HepG2 (cell line): ENCODE results near the gene CPE. TPM values are rescaled to one million over a fixed set of nuclear protein-coding genes. Genes with fewer than 3 reads are reported as not detected.

ENCODE experiments used
- ATRX ChIP-seq: sonication (generic); formaldehyde crosslinking; IDR thresholded peaks from 2 replicates; pipeline ENCODE4 v1.4.0; 2020; ENCODE audit warnings: missing genetic modification reagents, borderline replicate concordance
- DRAP1 ChIP-seq: IDR thresholded peaks from 2 replicates; pipeline ENCODE4 v1.6.1; 2016; ENCODE audit warnings: missing genetic modification reagents, missing compliant biosample characterization
- HIC2 ChIP-seq: sonication (generic); formaldehyde crosslinking; IDR thresholded peaks from 2 replicates; pipeline ENCODE4 v1.9.0; 2022; ENCODE audit warnings: low read depth, missing genetic modification reagents
- HNRNPUL1 ChIP-seq: fragments of 200-400 bp; formaldehyde crosslinking; IDR thresholded peaks from 2 replicates; pipeline ENCODE4 v1.6.1; 2017; ENCODE audit warnings: low read depth, mild to moderate bottlenecking, low read length, moderate library complexity
- IRF1 ChIP-seq: sonication (generic); formaldehyde crosslinking; IDR thresholded peaks from 2 replicates; pipeline ENCODE4 v1.4.0; 2020; ENCODE audit warnings: low read depth, mild to moderate bottlenecking, missing genetic modification reagents
- POLR2AphosphoS2 ChIP-seq: IDR thresholded peaks from 2 replicates; pipeline ENCODE4 v1.6.1; 2011; ENCODE audit warnings: low read depth, low read length, improper control_type of control experiment
- SNAPC5 ChIP-seq: sonication (generic); formaldehyde crosslinking; IDR thresholded peaks from 2 replicates; pipeline ENCODE4 v1.8.1; 2023; ENCODE audit warnings: mild to moderate bottlenecking, missing genetic modification reagents, borderline replicate concordance
- SNRNP70 ChIP-seq: fragments of 200-400 bp; formaldehyde crosslinking; IDR thresholded peaks from 2 replicates; pipeline ENCODE4 v1.6.1; 2017; ENCODE audit warnings: mild to moderate bottlenecking, low read depth, low read length, moderate library complexity
- TGIF2 ChIP-seq: IDR thresholded peaks from 2 replicates; pipeline ENCODE4 v1.6.1; 2016; ENCODE audit warnings: control low read depth, missing compliant biosample characterization
- ZBTB2 ChIP-seq: sonication (generic); formaldehyde crosslinking; IDR thresholded peaks from 2 replicates; pipeline ENCODE4 v1.8.0; 2022; ENCODE audit warnings: low read depth, missing genetic modification reagents
- ZBTB8A ChIP-seq: sonication (generic); formaldehyde crosslinking; IDR thresholded peaks from 2 replicates; pipeline ENCODE4 v1.4.0; 2020; ENCODE audit warnings: mild to moderate bottlenecking, low read depth, missing genetic modification reagents, borderline replicate concordance
- ZNF17 ChIP-seq: sonication (generic); formaldehyde crosslinking; IDR thresholded peaks from 2 replicates; pipeline ENCODE4 v1.5.0; 2020; ENCODE audit warnings: mild to moderate bottlenecking, missing genetic modification reagents
- ZNF317 ChIP-seq: sonication (generic); formaldehyde crosslinking; IDR thresholded peaks from 2 replicates; pipeline ENCODE4 v1.5.0; 2020; ENCODE audit warnings: mild to moderate bottlenecking, missing genetic modification reagents
- ZNF496 ChIP-seq: sonication (generic); formaldehyde crosslinking; IDR thresholded peaks from 2 replicates; pipeline ENCODE4 v1.8.1; 2023; ENCODE audit warnings: mild to moderate bottlenecking, moderate library complexity, missing genetic modification reagents; ENCODE audit not compliant: insufficient replicate concordance
- ZNF574 ChIP-seq: sonication (generic); formaldehyde crosslinking; IDR thresholded peaks from 2 replicates; pipeline ENCODE4 v1.4.0; 2020; ENCODE audit warnings: missing genetic modification reagents
- ZNF644 ChIP-seq: IDR thresholded peaks from 2 replicates; pipeline ENCODE4 v1.6.1; 2016; ENCODE audit warnings: low read depth
- polyA plus RNA-seq, 8 experiments: library from polyadenylated mRNA; depleted of rRNA in 3 of 8; stranded (reverse) in 7 of 8; unstranded in 1 of 8; fragments of >200 nt; fragmentation: Illumina TruSeq in 4 of 8; extraction: Trizol in 4 of 8; gene quantifications; 2 replicates each; pipeline versions ENCODE4 v1.2.1 to v1.2.3, GENCODE V29; 2011 to 2016; ENCODE audit warnings: low read depth in 4 of 8, missing spikeins in 1 of 8, mixed read lengths in 1 of 8; ENCODE audit not compliant: insufficient read depth in 1 of 8
- total RNA-seq, 5 experiments: library from RNA; depleted of rRNA; stranded (reverse); fragments of >200 nt; fragmentation: Illumina TruSeq; extraction: Trizol; gene quantifications; 2 replicates each; pipeline ENCODE4 v1.2.3, GENCODE V29; 2016; ENCODE audit warnings: low read depth in 1 of 5

Gene CPE
- total and polyA plus RNA-seq, 2 of the 13 experiments (the other 11 are each of a cell fraction or from before 2014, with no cell fraction given): 268 to 852 TPM

- TF ChIP-seq ZNF17 (CRISPR knock-in tag): no peak
- TF ChIP-seq ATRX (CRISPR knock-in tag): no peak
- peak; percentile 81 for TF ChIP-seq HIC2 (CRISPR knock-in tag)
- TF ChIP-seq ZNF496 (CRISPR knock-in tag): no peak
- TF ChIP-seq DRAP1 (CRISPR knock-in tag): no peak
- TF ChIP-seq TGIF2 (CRISPR knock-in tag): peak; percentile 69
- TF ChIP-seq IRF1: no peak
- no peak for TF ChIP-seq SNAPC5
- TF ChIP-seq ZBTB8A (CRISPR knock-in tag): no peak
- TF ChIP-seq ZNF574 (CRISPR knock-in tag): peak; percentile 37; the same call in 1 of the 2 replicates
- TF ChIP-seq ZNF644 (CRISPR knock-in tag): peak; percentile 96
- no peak for TF ChIP-seq ZBTB2
- TF ChIP-seq ZNF317 (CRISPR knock-in tag): peak; percentile 88
- TF ChIP-seq HNRNPUL1: no peak
- TF ChIP-seq SNRNP70: no peak
- no peak for TF ChIP-seq POLR2AphosphoS2
These were observed 9.3 kb upstream of the CPE start (continued) for GRCh38 chr4:165369522-165369921.
